Body of pancreas (tissue), 4 donors: ENCODE measurements around the gene SEMA6A. TPM values are rescaled to one million over a fixed set of nuclear protein-coding genes. Genes with fewer than 3 reads are reported as not detected.
A peak's percentile ranks its signal among the peaks of the same experiment; 100 is the strongest.

Experiments
- ATAC-seq: fragments of 150-250 bp; one replicate; pipeline ENCODE4 v1.9.1; 2016
- DNase-seq, 4 donors: peaks; one replicate each; pipeline ENCODE4 v3.0.0-alpha.2; 2019
- H3K27ac ChIP-seq, 4 donors: fragments of 200-600 bp; sonication (generic); 1 replicate in 3 of 4; 2 replicates in 1 of 4; pipeline versions ENCODE4 v1.5.1 to v1.6.1; 2016 to 2019; ENCODE audit warnings: mild to moderate bottlenecking in 1 of 4, mixed read lengths in 1 of 4, moderate library complexity in 1 of 4
- H3K27me3 ChIP-seq, 2 donors: fragments of 200-600 bp; sonication (generic); one replicate each; pipeline ENCODE4 v1.6.0; 2016; ENCODE audit warnings: mild to moderate bottlenecking in 1 of 2
- H3K36me3 ChIP-seq, 2 donors: fragments of 200-600 bp; sonication (generic); replicated peaks in 1 of 2; 2 replicates each; pipeline ENCODE4 v1.5.1; 2016; ENCODE audit warnings: low read depth in 2 of 2; ENCODE audit not compliant: insufficient read depth in 1 of 2
- H3K4me1 ChIP-seq: fragments of 200-600 bp; sonication (generic); one replicate; pipeline ENCODE4 v1.6.0; 2016
- H3K4me3 ChIP-seq, 2 donors: fragments of 200-600 bp; sonication (generic); 1 replicate in 1 of 2; 2 replicates in 1 of 2; pipeline ENCODE4 v1.5.1; 2016 to 2019
- H3K9me3 ChIP-seq, 3 donors: fragments of 200-600 bp; sonication (generic); 1 replicate in 2 of 3; 2 replicates in 1 of 3; pipeline ENCODE4 v1.5.1; 2016
- CTCF ChIP-seq, 7 experiments: fragments of 450-650 bp in 4 of 7; fragments of 200-600 bp in 3 of 7; sonication (generic) in 3 of 7; IDR thresholded peaks; one replicate each; pipeline ENCODE4 v1.5.1; 2016 to 2019; ENCODE audit warnings: antibody characterized with exemption in 7 of 7
- POLR2A ChIP-seq, 3 donors: fragments of 450-650 bp; IDR thresholded peaks; one replicate each; pipeline ENCODE4 v1.6.1; 2016; ENCODE audit warnings: antibody characterized with exemption in 3 of 3, mild to moderate bottlenecking in 2 of 3
- WGBS, 2 donors: methylation state at CpG; one replicate each; pipeline ENCODE4 v1.1.5; 2017; 5-methylcytosine and 5-hydroxymethylcytosine counted together
- intact Hi-C: fragments of 100-400 bp; cut with DNase I; formaldehyde crosslinking; loops from one replicate; pipeline ENCODE4 v1.15.1; 2023
- total RNA-seq, 2 donors: library from RNA; depleted of rRNA; stranded (reverse); fragments of >200 nt; gene quantifications; one replicate each; pipeline ENCODE4 v1.1.0, GENCODE V29; 2016

The SEMA6A gene
- total RNA-seq, 2 donors from 2014 or later = 18.7 to 25.1 TPM

- DNase-seq (no peak), ATAC-seq (peak; percentile 52)
- 35 to 56% methylated on average over 1 of the region's 1 CpG for WGBS, 2 donors
- intact Hi-C loops = no loop called here
- peak overlapping the region in 1 of 4 donors; percentile 15 for H3K27ac ChIP-seq
- no peaks in the 10 kb centered on the region for H3K4me1 ChIP-seq
- TF ChIP-seq CTCF (IDR thresholded peaks at IDR 0.05) (no peak), POLR2A (IDR thresholded peaks at IDR 0.05) (no peak)
- H3K9me3 ChIP-seq = no peaks in the 10 kb centered on the region
- H3K4me3 ChIP-seq = no peak overlapping the region
- H3K36me3 ChIP-seq = peaks cover 1 to 6% of the 10 kb centered on the region in 2 donors
- no peaks in the 10 kb centered on the region for H3K27me3 ChIP-seq
These were observed 87.6 kb downstream of the SEMA6A start for GRCh38 chr5:116487045-116487444.

GRCh38 chr5:116486588-116486987 is 88.0 kb downstream of the SEMA6A start:
- ATAC-seq (peak; percentile 50), DNase-seq (peak in 2 of 4 donors; percentile 35 to 41)
- H3K9me3 ChIP-seq = no peaks in the 10 kb centered on the region
- H3K4me1 ChIP-seq = no peaks in the 10 kb centered on the region
- H3K4me3 ChIP-seq = no peak overlapping the region
- H3K36me3 ChIP-seq = peaks cover 1 to 6% of the 10 kb centered on the region in 2 donors
- intact Hi-C loops = no loop called here
- WGBS, 2 donors = 53 to 56% methylated on average over 8 of the region's 8 CpGs
- no peaks in the 10 kb centered on the region for H3K27me3 ChIP-seq
- TF ChIP-seq CTCF (IDR thresholded peaks at IDR 0.05) (no peak), POLR2A (IDR thresholded peaks at IDR 0.05) (no peak)
- peak overlapping the region in 1 of 4 donors; percentile 15 for H3K27ac ChIP-seq

- DNase-seq = no peak
- Histone ChIP-seq H3K27me3 (no peaks in the 10 kb centered on the region), H3K27ac (no peak overlapping the region), H3K4me1 (no peaks in the 10 kb centered on the region), H3K36me3 (peaks cover 1 to 6% of the 10 kb centered on the region in 2 donors), H3K9me3 (no peaks in the 10 kb centered on the region), H3K4me3 (no peak overlapping the region)
- intact Hi-C loops = no loop called here
- 91 to 94% methylated on average over 4 of the region's 4 CpGs for WGBS, 2 donors
- ATAC-seq = no peak
- no peak for TF ChIP-seq CTCF (IDR thresholded peaks at IDR 0.05)
- no peak for TF ChIP-seq POLR2A (IDR thresholded peaks at IDR 0.05)
These were observed 90.0 kb downstream of the SEMA6A start for GRCh38 chr5:116484645-116485044.

GRCh38 chr5:116482394-116482793 is 92.2 kb downstream of the SEMA6A start:
- no peaks in the 10 kb centered on the region for H3K4me1 ChIP-seq
- no peak for TF ChIP-seq CTCF (IDR thresholded peaks at IDR 0.05)
- no peak for TF ChIP-seq POLR2A (IDR thresholded peaks at IDR 0.05)
- intact Hi-C loops = no loop called here
- H3K36me3 ChIP-seq = peaks cover 2 to 6% of the 10 kb centered on the region in 2 donors
- ATAC-seq (no peak), DNase-seq (no peak)
- no peaks in the 10 kb centered on the region for H3K27me3 ChIP-seq
- H3K9me3 ChIP-seq = no peaks in the 10 kb centered on the region
- 67 to 94% methylated on average over 1 of the region's 1 CpG for WGBS, 2 donors
- no peak overlapping the region for H3K4me3 ChIP-seq
- no peak overlapping the region for H3K27ac ChIP-seq

GRCh38 chr5:116480894-116481510 is 93.6 kb downstream of the SEMA6A start:
- intact Hi-C loops = no loop called here
- no peak overlapping the region for H3K4me3 ChIP-seq
- H3K9me3 ChIP-seq = no peaks in the 10 kb centered on the region
- H3K27me3 ChIP-seq = no peaks in the 10 kb centered on the region
- WGBS, 2 donors = 94 to 95% methylated on average over 5 of the region's 5 CpGs
- ATAC-seq (no peak), DNase-seq (no peak)
- peaks cover 3% of the 10 kb centered on the region in 2 donors for H3K36me3 ChIP-seq
- no peak overlapping the region for H3K27ac ChIP-seq
- TF ChIP-seq POLR2A (IDR thresholded peaks at IDR 0.05) = no peak
- no peak for TF ChIP-seq CTCF (IDR thresholded peaks at IDR 0.05)
- H3K4me1 ChIP-seq = no peaks in the 10 kb centered on the region
